ENCODE data around the gene ALDOC. TPM values are rescaled to one million over a fixed set of nuclear protein-coding genes. Genes with fewer than 3 reads are reported as not detected.

The ALDOC gene
- total RNA-seq, 1 experiment from 2014 or later, result 309 TPM

- no peaks in the 10 kb centered on the region for H3K36me3 ChIP-seq (ENCODE audit: insufficient read depth, low read length)
- no peaks in the 10 kb centered on the region for H3K79me2 ChIP-seq (ENCODE audit: low read length)
- no peak overlapping the region for H3K4me3 ChIP-seq (ENCODE audit: low read length)
- DNase-seq, result no peak
- no peak overlapping the region for H3K4me2 ChIP-seq (ENCODE audit: low read depth, low read length, poor library complexity, severe bottlenecking)
- H2AFZ ChIP-seq (ENCODE audit: low read length), result no peak overlapping the region
- no peaks in the 10 kb centered on the region for H3K9me3 ChIP-seq (ENCODE audit: low read length)
- no peak overlapping the region for H3K27ac ChIP-seq (ENCODE audit: low read length)
- no peaks in the 10 kb centered on the region for H4K20me1 ChIP-seq (ENCODE audit: insufficient read depth, low read depth, low read length)
- H3K9ac ChIP-seq (ENCODE audit: low read length), result no peak overlapping the region
- peaks cover 5% of the 10 kb centered on the region for H3K4me1 ChIP-seq (ENCODE audit: low read length)
- no peaks in the 10 kb centered on the region for H3K27me3 ChIP-seq (ENCODE audit: low read length)
- no peaks in the 10 kb centered on the region for H3K9me2 ChIP-seq (replicated peaks; ENCODE audit: insufficient read depth, low read length)
Measured at GRCh38 chr17:28523186-28523585, 53.5 kb downstream of the ALDOC start.

Other genes starting within 250 kb of the ALDOC start
- gene IFT20, start 241.4 kb downstream of the ALDOC start, total RNA-seq (2014; rRNA removed; shearing (Covaris generic); ENCODE audit: low replicate concordance), result 44.5 and 56.6 TPM in 2 replicates
- 8.5 and 16.6 TPM in 2 replicates for gene TNFAIP1, start 241.1 kb downstream of the ALDOC start, total RNA-seq (2014; rRNA removed; shearing (Covaris generic); ENCODE audit: low replicate concordance)
- gene POLDIP2, start 219.4 kb downstream of the ALDOC start, total RNA-seq (2014; rRNA removed; shearing (Covaris generic); ENCODE audit: low replicate concordance), result 71.1 and 98.3 TPM in 2 replicates
- gene SEBOX, start 211.7 kb downstream of the ALDOC start, total RNA-seq (2014; rRNA removed; shearing (Covaris generic); ENCODE audit: low replicate concordance), result not detected in 2 replicates
- 4.2 TPM in 1 of 2 replicates, not detected in the other for gene VTN, start 206.6 kb downstream of the ALDOC start, total RNA-seq (2014; rRNA removed; shearing (Covaris generic); ENCODE audit: low replicate concordance)
- 23.9 and 26.9 TPM in 2 replicates for gene SARM1, start 205.2 kb downstream of the ALDOC start, total RNA-seq (2014; rRNA removed; shearing (Covaris generic); ENCODE audit: low replicate concordance)
- 2.0 and 5.0 TPM in 2 replicates for gene SLC46A1, start 170.7 kb downstream of the ALDOC start, total RNA-seq (2014; rRNA removed; shearing (Covaris generic); ENCODE audit: low replicate concordance)
- gene SLC13A2, start 103.3 kb downstream of the ALDOC start, total RNA-seq (2014; rRNA removed; shearing (Covaris generic); ENCODE audit: low replicate concordance), result not detected in 2 replicates
- not detected in 2 replicates for gene FOXN1, start 70.5 kb downstream of the ALDOC start, total RNA-seq (2014; rRNA removed; shearing (Covaris generic); ENCODE audit: low replicate concordance)
- 34.0 and 70.2 TPM in 2 replicates for gene UNC119, start 24.3 kb downstream of the ALDOC start, total RNA-seq (2014; rRNA removed; shearing (Covaris generic); ENCODE audit: low replicate concordance)
- 39.2 and 50.2 TPM in 2 replicates for gene PIGS, start 5.4 kb downstream of the ALDOC start, total RNA-seq (2014; rRNA removed; shearing (Covaris generic); ENCODE audit: low replicate concordance)
- 51.0 and 58.1 TPM in 2 replicates for gene SPAG5, start 22.1 kb upstream of the ALDOC start, total RNA-seq (2014; rRNA removed; shearing (Covaris generic); ENCODE audit: low replicate concordance)
- gene RSKR, start 37.3 kb upstream of the ALDOC start, total RNA-seq (2014; rRNA removed; shearing (Covaris generic); ENCODE audit: low replicate concordance), result 25.5 and 33.5 TPM in 2 replicates
- gene BLTP2, start 68.3 kb upstream of the ALDOC start, total RNA-seq (2014; rRNA removed; shearing (Covaris generic); ENCODE audit: low replicate concordance), result 133 and 152 TPM in 2 replicates
- 32.3 and 39.7 TPM in 2 replicates for gene SDF2, start 85.0 kb upstream of the ALDOC start, total RNA-seq (2014; rRNA removed; shearing (Covaris generic); ENCODE audit: low replicate concordance)
- 91.5 and 109 TPM in 2 replicates for gene SUPT6H, start 85.3 kb upstream of the ALDOC start, total RNA-seq (2014; rRNA removed; shearing (Covaris generic); ENCODE audit: low replicate concordance)
- gene PROCA1, start 135.0 kb upstream of the ALDOC start, total RNA-seq (2014; rRNA removed; shearing (Covaris generic); ENCODE audit: low replicate concordance), result 2.7 and 7.3 TPM in 2 replicates
- gene RAB34, start 141.0 kb upstream of the ALDOC start, total RNA-seq (2014; rRNA removed; shearing (Covaris generic); ENCODE audit: low replicate concordance), result not detected in 2 replicates
- gene RPL23A, start 143.1 kb upstream of the ALDOC start, total RNA-seq (2014; rRNA removed; shearing (Covaris generic); ENCODE audit: low replicate concordance), result 1,170 and 1,763 TPM in 2 replicates
- gene TLCD1, start 149.3 kb upstream of the ALDOC start, total RNA-seq (2014; rRNA removed; shearing (Covaris generic); ENCODE audit: low replicate concordance), result 2.1 and 3.8 TPM in 2 replicates
- gene NEK8, start 151.9 kb upstream of the ALDOC start, total RNA-seq (2014; rRNA removed; shearing (Covaris generic); ENCODE audit: low replicate concordance), result 9.4 and 13.8 TPM in 2 replicates
- gene TRAF4, start 167.1 kb upstream of the ALDOC start, total RNA-seq (2014; rRNA removed; shearing (Covaris generic); ENCODE audit: low replicate concordance), result 40.1 and 40.7 TPM in 2 replicates